C4-2B (cell line): ENCODE results near the gene PRRC1.

Experiments
- H3K27ac ChIP-seq: fragments of 450-650 bp; 2 replicates; pipeline ENCODE4 v1.5.1; 2017
- CTCF ChIP-seq: fragments of 450-650 bp; conservative IDR thresholded peaks from 2 replicates; pipeline ENCODE4 v1.5.1; 2017; ENCODE audit warnings: mild to moderate bottlenecking
- ZFX ChIP-seq: fragments of 450-650 bp; IDR thresholded peaks from 2 replicates; pipeline ENCODE4 v1.6.1; 2017

Gene PRRC1

GRCh38 chr5:127602481-127602880, 85.0 kb downstream of the PRRC1 start:
- no peak overlapping the region for H3K27ac ChIP-seq
- no peak for TF ChIP-seq ZFX
- TF ChIP-seq CTCF, result no peak; the same call in 1 of the 2 replicates

DNA sequence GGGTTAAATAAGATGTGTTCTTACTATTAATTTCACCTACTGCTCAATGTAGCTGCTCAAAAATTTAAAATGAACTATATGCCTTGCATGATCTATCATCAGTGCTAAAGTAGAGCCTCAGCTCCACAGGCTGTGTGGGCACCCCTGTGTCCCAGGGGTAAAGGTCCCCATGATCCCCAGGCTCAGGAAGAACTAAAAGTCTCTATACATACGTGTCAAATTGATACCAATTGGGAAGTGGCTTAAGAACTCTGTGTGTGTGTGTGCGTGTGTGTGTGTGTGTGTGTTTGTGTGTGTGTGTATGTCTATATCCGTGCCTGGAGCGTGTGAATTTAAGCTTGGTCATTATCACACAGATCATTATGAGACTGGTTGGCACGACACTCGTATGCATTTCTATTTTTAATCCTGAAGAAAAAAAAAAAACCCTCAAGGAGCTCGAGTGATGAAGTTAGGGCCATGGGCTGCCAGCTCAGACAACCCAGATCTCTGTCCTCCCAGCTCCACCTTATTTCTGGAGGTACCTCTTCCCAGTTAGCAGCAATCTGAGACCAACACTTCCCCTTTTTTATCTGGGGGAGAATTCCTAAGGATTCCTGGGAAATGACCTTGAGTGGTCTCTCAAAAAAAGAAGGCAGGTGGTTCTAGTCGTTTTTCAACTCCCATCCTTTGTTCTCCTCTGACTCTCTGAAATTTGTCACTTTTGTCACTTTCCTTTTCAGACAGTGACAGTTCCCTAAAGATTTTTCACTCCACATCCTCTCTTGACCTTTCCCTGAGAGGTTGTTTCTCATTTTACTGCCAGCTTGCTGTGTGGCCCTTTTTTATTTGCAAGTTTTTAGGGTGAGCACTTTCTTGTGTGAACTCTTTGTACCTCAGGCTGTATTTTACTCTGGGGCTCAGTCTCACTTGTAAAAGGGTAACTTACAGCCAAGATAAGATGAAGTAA, 85.7 kb downstream of the PRRC1 start:
- TF ChIP-seq CTCF (no peak), ZFX (no peak)
- no peak overlapping the region for H3K27ac ChIP-seq
